Tibial nerve (tissue), 4 donors: ENCODE results near the gene PELI2. TPM values are rescaled to one million over a fixed set of nuclear protein-coding genes. Genes with fewer than 3 reads are reported as not detected.

Experiments
- DNase-seq, 2 donors: peaks; one replicate each; pipeline ENCODE4 v3.0.0-alpha.2; 2019; ENCODE audit warnings: low spot score in 2 of 2
- H3K27ac ChIP-seq, 4 donors: fragments of 200-600 bp; sonication (generic) in 3 of 4; one replicate each; pipeline ENCODE4 v1.5.1; 2017 to 2019; ENCODE audit warnings: mild to moderate bottlenecking in 1 of 4
- H3K27me3 ChIP-seq, 2 donors: fragments of 200-600 bp; sonication (generic) in 1 of 2; one replicate each; pipeline versions ENCODE4 v1.5.1 to v1.6.0; 2017 to 2019
- H3K36me3 ChIP-seq, 3 donors: fragments of 200-600 bp; sonication (generic); one replicate each; pipeline ENCODE4 v1.5.1; 2018 to 2019
- H3K4me1 ChIP-seq, 4 donors: fragments of 200-600 bp; sonication (generic) in 3 of 4; one replicate each; pipeline ENCODE4 v1.5.1; 2017 to 2019
- H3K4me3 ChIP-seq, 4 donors: fragments of 200-600 bp; sonication (generic) in 3 of 4; one replicate each; pipeline ENCODE4 v1.5.1; 2017 to 2019; ENCODE audit warnings: mild to moderate bottlenecking in 1 of 4, moderate library complexity in 1 of 4
- H3K9me3 ChIP-seq, 4 donors: fragments of 200-600 bp; sonication (generic) in 3 of 4; one replicate each; pipeline ENCODE4 v1.5.1; 2017 to 2019
- CTCF ChIP-seq, 5 experiments: fragments of 200-600 bp in 3 of 5; fragments of 450-650 bp in 2 of 5; sonication (generic) in 3 of 5; IDR thresholded peaks; one replicate each; pipeline ENCODE4 v1.5.1; 2016 to 2019; ENCODE audit warnings: antibody characterized with exemption in 5 of 5, mild to moderate bottlenecking in 3 of 5, moderate library complexity in 2 of 5
- EP300 ChIP-seq, 2 donors: sonication (generic); formaldehyde crosslinking; IDR thresholded peaks; one replicate each; pipeline ENCODE4 v1.6.1; 2017; ENCODE audit warnings: antibody characterized with exemption in 2 of 2, mild to moderate bottlenecking in 1 of 2
- POLR2A ChIP-seq, 2 donors: fragments of 450-650 bp; IDR thresholded peaks; one replicate each; pipeline ENCODE4 v1.6.1; 2017; ENCODE audit warnings: antibody characterized with exemption in 2 of 2, mild to moderate bottlenecking in 2 of 2, moderate library complexity in 2 of 2
- whole genome bisulfite sequencing, 2 donors: methylation state at CpG; one replicate each; pipeline ENCODE4 v1.1.5; 2018; 5-methylcytosine and 5-hydroxymethylcytosine counted together
- total RNA-seq, 4 donors: library from RNA; depleted of rRNA; stranded (reverse); fragments of >200 nt; gene quantifications; one replicate each; pipeline ENCODE4 v1.1.0, GENCODE V29; 2016

Gene PELI2
- total RNA-seq, 4 donors from 2014 or later, result 20.1 to 42.3 (median 35.1) TPM

GRCh38 chr14:56299306-56299984 lies 181.2 kb downstream of the PELI2 start:
- WGBS, 2 donors, result 80 to 81% methylated on average over 9 of the region's 9 CpGs
- DNase-seq, result no peak
- H3K27ac ChIP-seq, result peak overlapping the region in 1 of 4 donors; percentile 26
- TF ChIP-seq EP300 (IDR thresholded peaks at IDR 0.05) (no peak), CTCF (IDR thresholded peaks at IDR 0.05) (no peak), POLR2A (IDR thresholded peaks at IDR 0.05) (no peak)
- H3K36me3 ChIP-seq, result peaks cover 0 to 25% (median 0%) of the 10 kb centered on the region in 3 donors
- H3K9me3 ChIP-seq, result no peaks in the 10 kb centered on the region
- peaks cover 0 to 6% (median 0%) of the 10 kb centered on the region in 4 donors for H3K4me1 ChIP-seq
- H3K4me3 ChIP-seq, result no peak overlapping the region
- H3K27me3 ChIP-seq, result no peaks in the 10 kb centered on the region

- Histone ChIP-seq H3K27me3 (no peaks in the 10 kb centered on the region), H3K4me1 (peaks cover 0 to 6% (median 0%) of the 10 kb centered on the region in 4 donors), H3K4me3 (no peak overlapping the region), H3K9me3 (peaks cover 0 to under 1% (median 0%) of the 10 kb centered on the region in 4 donors), H3K27ac (no peak overlapping the region), H3K36me3 (peaks cover 0 to 16% (median 0%) of the 10 kb centered on the region in 3 donors)
- no peak for DNase-seq
- WGBS, 2 donors, result 82 to 85% methylated on average over 4 of the region's 4 CpGs
- TF ChIP-seq POLR2A (IDR thresholded peaks at IDR 0.05) (no peak), EP300 (IDR thresholded peaks at IDR 0.05) (no peak), CTCF (IDR thresholded peaks at IDR 0.05) (no peak)
Measured at GRCh38 chr14:56300495-56300894, 182.3 kb downstream of the PELI2 start.

- Histone ChIP-seq H3K27ac (no peak overlapping the region), H3K4me3 (no peak overlapping the region), H3K27me3 (no peaks in the 10 kb centered on the region), H3K4me1 (peaks cover 0 to 7% (median 3%) of the 10 kb centered on the region in 4 donors), H3K36me3 (no peaks in the 10 kb centered on the region), H3K9me3 (peaks cover 0 to 3% (median 0%) of the 10 kb centered on the region in 4 donors)
- TF ChIP-seq CTCF (IDR thresholded peaks at IDR 0.05) (no peak), EP300 (IDR thresholded peaks at IDR 0.05) (no peak), POLR2A (IDR thresholded peaks at IDR 0.05) (no peak)
- 88 to 94% methylated on average over 4 of the region's 4 CpGs for WGBS, 2 donors
- DNase-seq, result no peak
Measured at GRCh38 chr14:56304456-56304855, 186.2 kb downstream of the PELI2 start.

- no peaks in the 10 kb centered on the region for H3K27me3 ChIP-seq
- no peak for DNase-seq
- H3K4me3 ChIP-seq, result no peak overlapping the region
- no peaks in the 10 kb centered on the region for H3K36me3 ChIP-seq
- H3K27ac ChIP-seq, result peak overlapping the region in 2 of 4 donors; percentile 17 to 20
- 45 to 61% methylated on average over 4 of the region's 4 CpGs for WGBS, 2 donors
- H3K9me3 ChIP-seq, result peaks cover 0 to 3% (median 0%) of the 10 kb centered on the region in 4 donors
- peaks cover 0 to 11% (median 0%) of the 10 kb centered on the region in 4 donors for H3K4me1 ChIP-seq
- no peak for TF ChIP-seq CTCF (IDR thresholded peaks at IDR 0.05)
- TF ChIP-seq POLR2A (IDR thresholded peaks at IDR 0.05), result no peak
- no peak for TF ChIP-seq EP300 (IDR thresholded peaks at IDR 0.05)
Measured at GRCh38 chr14:56309198-56309597, 191.0 kb downstream of the PELI2 start.

GRCh38 chr14:56310643-56311042 lies 192.4 kb downstream of the PELI2 start:
- no peak for DNase-seq
- peaks cover 0 to 1% (median 0%) of the 10 kb centered on the region in 4 donors for H3K9me3 ChIP-seq
- no peaks in the 10 kb centered on the region for H3K36me3 ChIP-seq
- TF ChIP-seq POLR2A (IDR thresholded peaks at IDR 0.05) (no peak), CTCF (IDR thresholded peaks at IDR 0.05) (no peak), EP300 (IDR thresholded peaks at IDR 0.05) (no peak)
- H3K27ac ChIP-seq, result peak overlapping the region in 1 of 4 donors; percentile 18
- H3K27me3 ChIP-seq, result no peaks in the 10 kb centered on the region
- H3K4me1 ChIP-seq, result peaks cover 0 to 11% (median 0%) of the 10 kb centered on the region in 4 donors
- WGBS, 2 donors, result 69 to 71% methylated on average over 10 of the region's 10 CpGs
- no peak overlapping the region for H3K4me3 ChIP-seq
